ENCODE measurements around the gene ZDHHC19.
A peak's percentile ranks its signal among the peaks of the same experiment; 100 is the strongest.
"Not testable (repeated sequence)": the region's sequence is repeated elsewhere in the genome, so short reads cannot be mapped to it uniquely, and the experiment has no call there.

Gene ZDHHC19

GRCh38 chr3:196184881-196185280 is 26.3 kb downstream of the ZDHHC19 start:
- H3K4me3 ChIP-seq (ENCODE audit: low read depth, low read length) = no peak overlapping the region
- ChIA-PET CTCF (no interaction called here), POLR2A (no interaction called here)
- peak; percentile 59; the same call in 1 of the 2 replicates for TF ChIP-seq REST (tag by site-specific recombination; IDR thresholded peaks at IDR 0.05)
- TF ChIP-seq ZNF529 (tag by site-specific recombination; IDR thresholded peaks at IDR 0.05; ENCODE audit: insufficient replicate concordance) = no peak
- H3K36me3 ChIP-seq (ENCODE audit: control insufficient read depth in 2 of 2, insufficient read depth in 1 of 2, low read length in 2 of 2) = no peaks in the 10 kb centered on the region
- no peaks in the 10 kb centered on the region for H3K9me3 ChIP-seq (ENCODE audit: control insufficient read depth, insufficient read depth, low read depth, low read length)
- H3K4me1 ChIP-seq (ENCODE audit: control insufficient read depth, insufficient read depth, low read length) = no peaks in the 10 kb centered on the region
- no peak overlapping the region for H3K27ac ChIP-seq (ENCODE audit: extremely low read depth, low read depth, low read length)

- H3K9me3 ChIP-seq (ENCODE audit: control insufficient read depth, insufficient read depth, low read depth, low read length); H3K36me3 ChIP-seq (ENCODE audit: control insufficient read depth in 2 of 2, insufficient read depth in 1 of 2, low read length in 2 of 2); POLR2A ChIA-PET; H3K27ac ChIP-seq (ENCODE audit: extremely low read depth, low read depth, low read length); H3K4me1 ChIP-seq (ENCODE audit: control insufficient read depth, insufficient read depth, low read length); H3K4me3 ChIP-seq (ENCODE audit: low read depth, low read length): not testable (repeated sequence)
- CTCF ChIA-PET = interaction anchor here (0.8 kb wide), 1 partner anchor 111 kb away, joined by 3 read pairs; no protein-coding TSS in a partner anchor
These were observed 27.1 kb downstream of the ZDHHC19 start for GRCh38 chr3:196184169-196184432.

- ChIA-PET CTCF (interaction anchor here (0.5 to 0.7 kb wide), 2 partner anchors 109 to 503 kb away, joined by 3 to 4 read pairs; no protein-coding TSS in a partner anchor), POLR2A (no interaction called here)
- Histone ChIP-seq H3K4me1 (ENCODE audit: control insufficient read depth, insufficient read depth, low read length) (no peaks in the 10 kb centered on the region), H3K4me3 (ENCODE audit: low read depth, low read length) (no peak overlapping the region), H3K9me3 (ENCODE audit: control insufficient read depth, insufficient read depth, low read depth, low read length) (no peaks in the 10 kb centered on the region), H3K36me3 (ENCODE audit: control insufficient read depth in 2 of 2, insufficient read depth in 1 of 2, low read length in 2 of 2) (no peaks in the 10 kb centered on the region), H3K27ac (ENCODE audit: extremely low read depth, low read depth, low read length) (no peak overlapping the region)
- TF ChIP-seq ZNF530 (tag by site-specific recombination; IDR thresholded peaks at IDR 0.05; ENCODE audit: low read depth) (no peak), ZNF626 (tag by site-specific recombination; IDR thresholded peaks at IDR 0.05) (no peak), ZNF18 (tag by site-specific recombination; IDR thresholded peaks at IDR 0.05) (no peak), ZNF558 (tag by site-specific recombination; IDR thresholded peaks at IDR 0.05) (no peak), SP7 (tag by site-specific recombination; IDR thresholded peaks at IDR 0.05) (no peak), ZNF544 (tag by site-specific recombination; IDR thresholded peaks at IDR 0.05) (no peak), ZNF707 (tag by site-specific recombination; IDR thresholded peaks at IDR 0.05) (no peak), PRDM6 (tag by site-specific recombination; IDR thresholded peaks at IDR 0.05) (no peak), MEIS1 (CRISPR knock-in tag; IDR thresholded peaks at IDR 0.05; ENCODE audit: borderline replicate concordance) (no peak), ZBTB1 (tag by site-specific recombination; IDR thresholded peaks at IDR 0.05) (no peak), KLF1 (tag by site-specific recombination; IDR thresholded peaks at IDR 0.05) (no peak), MZF1 (tag by site-specific recombination; IDR thresholded peaks at IDR 0.05; ENCODE audit: borderline replicate concordance) (no peak), ZNF433 (tag by site-specific recombination; IDR thresholded peaks at IDR 0.05; ENCODE audit: low read depth) (no peak), ZNF501 (tag by site-specific recombination; IDR thresholded peaks at IDR 0.05) (no peak), HOXC10 (CRISPR knock-in tag; IDR thresholded peaks at IDR 0.05) (no peak), ZSCAN16 (tag by site-specific recombination; IDR thresholded peaks at IDR 0.05) (no peak)
- TF ChIP-seq, protein P1, sequence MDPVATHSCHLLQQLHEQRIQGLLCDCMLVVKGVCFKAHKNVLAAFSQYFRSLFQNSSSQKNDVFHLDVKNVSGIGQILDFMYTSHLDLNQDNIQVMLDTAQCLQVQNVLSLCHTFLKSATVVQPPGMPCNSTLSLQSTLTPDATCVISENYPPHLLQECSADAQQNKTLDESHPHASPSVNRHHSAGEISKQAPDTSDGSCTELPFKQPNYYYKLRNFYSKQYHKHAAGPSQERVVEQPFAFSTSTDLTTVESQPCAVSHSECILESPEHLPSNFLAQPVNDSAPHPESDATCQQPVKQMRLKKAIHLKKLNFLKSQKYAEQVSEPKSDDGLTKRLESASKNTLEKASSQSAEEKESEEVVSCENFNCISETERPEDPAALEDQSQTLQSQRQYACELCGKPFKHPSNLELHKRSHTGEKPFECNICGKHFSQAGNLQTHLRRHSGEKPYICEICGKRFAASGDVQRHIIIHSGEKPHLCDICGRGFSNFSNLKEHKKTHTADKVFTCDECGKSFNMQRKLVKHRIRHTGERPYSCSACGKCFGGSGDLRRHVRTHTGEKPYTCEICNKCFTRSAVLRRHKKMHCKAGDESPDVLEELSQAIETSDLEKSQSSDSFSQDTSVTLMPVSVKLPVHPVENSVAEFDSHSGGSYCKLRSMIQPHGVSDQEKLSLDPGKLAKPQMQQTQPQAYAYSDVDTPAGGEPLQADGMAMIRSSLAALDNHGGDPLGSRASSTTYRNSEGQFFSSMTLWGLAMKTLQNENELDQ (tag by site-specific recombination; IDR thresholded peaks at IDR 0.05; ENCODE audit: low read depth) = no peak
- TF ChIP-seq, protein P2, sequence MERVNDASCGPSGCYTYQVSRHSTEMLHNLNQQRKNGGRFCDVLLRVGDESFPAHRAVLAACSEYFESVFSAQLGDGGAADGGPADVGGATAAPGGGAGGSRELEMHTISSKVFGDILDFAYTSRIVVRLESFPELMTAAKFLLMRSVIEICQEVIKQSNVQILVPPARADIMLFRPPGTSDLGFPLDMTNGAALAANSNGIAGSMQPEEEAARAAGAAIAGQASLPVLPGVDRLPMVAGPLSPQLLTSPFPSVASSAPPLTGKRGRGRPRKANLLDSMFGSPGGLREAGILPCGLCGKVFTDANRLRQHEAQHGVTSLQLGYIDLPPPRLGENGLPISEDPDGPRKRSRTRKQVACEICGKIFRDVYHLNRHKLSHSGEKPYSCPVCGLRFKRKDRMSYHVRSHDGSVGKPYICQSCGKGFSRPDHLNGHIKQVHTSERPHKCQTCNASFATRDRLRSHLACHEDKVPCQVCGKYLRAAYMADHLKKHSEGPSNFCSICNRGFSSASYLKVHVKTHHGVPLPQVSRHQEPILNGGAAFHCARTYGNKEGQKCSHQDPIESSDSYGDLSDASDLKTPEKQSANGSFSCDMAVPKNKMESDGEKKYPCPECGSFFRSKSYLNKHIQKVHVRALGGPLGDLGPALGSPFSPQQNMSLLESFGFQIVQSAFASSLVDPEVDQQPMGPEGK (tag by site-specific recombination; IDR thresholded peaks at IDR 0.05) = no peak
These were observed 30.1 kb downstream of the ZDHHC19 start for GRCh38 chr3:196181127-196181546.

Data from HEK293 (cell line).